HG02870 (cell line): ENCODE results near the gene UNG.

Experiments used
- ATAC-seq: cut with Tn5 transposase; IDR thresholded peaks from one replicate; pipeline ENCODE4 v1.9.1; 2021; ENCODE audit warnings: mild to moderate bottlenecking, moderate library complexity; ENCODE audit not compliant: unreplicated experiment

The UNG gene

DNA sequence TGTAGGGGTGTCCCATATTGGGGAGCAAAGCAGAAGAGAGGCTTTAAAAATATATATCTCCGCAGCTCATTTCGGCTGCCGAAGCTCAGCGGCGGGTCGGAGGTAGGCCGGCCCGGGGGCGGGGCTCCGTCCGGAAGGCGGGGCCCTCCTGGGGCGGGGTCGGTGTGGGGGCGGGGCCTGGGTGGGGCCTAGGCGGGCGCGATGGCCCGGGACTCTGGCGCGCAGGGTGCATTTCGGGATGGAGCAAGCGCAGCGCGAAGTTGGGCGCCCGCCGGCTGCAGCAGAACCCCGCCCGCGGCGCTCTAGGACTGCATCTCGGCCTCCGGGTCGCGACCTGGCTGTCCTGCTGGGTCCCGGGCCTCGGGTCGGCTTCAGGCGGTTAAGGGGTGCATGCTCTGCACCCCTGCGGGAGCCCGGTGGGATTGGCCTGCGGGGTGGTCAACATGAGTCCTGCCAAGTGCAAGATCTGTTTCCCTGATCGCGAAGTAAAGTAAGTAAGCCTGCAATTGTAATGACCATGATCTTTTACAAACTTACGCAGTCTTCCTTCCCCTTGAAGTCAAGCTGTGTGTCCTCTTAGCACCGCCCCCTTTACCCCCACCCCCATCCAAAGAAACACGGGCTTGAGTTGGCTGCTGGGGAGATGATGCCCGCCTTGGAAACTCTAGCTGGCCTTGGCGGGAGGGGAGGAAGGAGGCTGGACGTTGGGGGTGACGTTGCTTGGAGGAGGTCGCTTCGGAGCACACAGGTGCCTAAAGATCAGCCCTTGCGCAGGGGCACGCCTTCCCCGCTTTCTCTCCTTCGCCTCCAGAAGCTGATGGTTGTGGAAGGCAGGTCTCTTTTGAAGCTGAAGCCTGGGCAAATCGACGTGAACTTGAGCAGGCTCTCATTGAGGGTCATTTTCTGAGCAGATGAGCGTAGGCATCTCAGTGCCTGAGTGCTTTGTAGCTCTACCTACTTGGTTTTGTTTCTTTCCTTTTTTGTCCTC is 57.3 kb downstream of the UNG start:
- peak; percentile 79 for ATAC-seq

DNA sequence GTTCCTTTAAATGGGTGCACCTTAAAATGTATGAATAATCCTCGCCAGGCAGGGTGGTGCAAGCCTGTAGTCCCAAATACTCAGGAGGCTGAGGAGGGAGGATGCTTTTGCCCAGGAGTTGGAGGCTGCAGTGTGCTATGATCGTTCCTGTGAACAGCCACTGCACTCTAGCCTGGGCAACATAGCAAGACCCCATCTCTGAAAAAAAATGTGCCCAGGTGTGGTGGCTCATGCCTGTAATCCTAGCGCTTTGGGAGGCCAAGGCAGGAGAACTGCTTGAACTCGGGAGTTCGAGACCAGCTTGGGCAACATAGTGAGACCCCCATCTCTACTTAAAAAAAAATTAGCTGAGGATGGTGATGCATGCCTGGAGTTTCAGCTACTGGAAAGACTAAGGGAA is 58.6 kb downstream of the UNG start:
- ATAC-seq, result no peak

DNA sequence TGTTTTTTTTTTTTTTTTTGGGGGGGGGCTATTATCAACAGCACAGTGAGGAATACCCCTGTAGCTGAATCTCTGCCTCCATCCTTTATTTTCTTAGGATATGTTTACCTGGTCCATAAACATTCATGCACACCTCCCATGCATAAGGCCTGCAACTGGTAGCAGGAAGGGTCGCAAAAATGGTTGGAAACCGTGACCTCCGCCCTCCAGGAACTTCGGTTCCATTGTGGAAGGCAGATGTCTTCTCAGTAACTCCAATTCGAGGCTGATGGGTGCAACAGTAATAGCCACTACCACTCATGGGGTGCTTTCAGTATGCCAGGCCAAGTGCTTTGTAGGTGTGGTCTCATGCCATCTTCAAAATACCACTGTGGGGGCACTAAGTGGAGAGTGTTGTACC is 59.2 kb downstream of the UNG start:
- no peak for ATAC-seq

DNA sequence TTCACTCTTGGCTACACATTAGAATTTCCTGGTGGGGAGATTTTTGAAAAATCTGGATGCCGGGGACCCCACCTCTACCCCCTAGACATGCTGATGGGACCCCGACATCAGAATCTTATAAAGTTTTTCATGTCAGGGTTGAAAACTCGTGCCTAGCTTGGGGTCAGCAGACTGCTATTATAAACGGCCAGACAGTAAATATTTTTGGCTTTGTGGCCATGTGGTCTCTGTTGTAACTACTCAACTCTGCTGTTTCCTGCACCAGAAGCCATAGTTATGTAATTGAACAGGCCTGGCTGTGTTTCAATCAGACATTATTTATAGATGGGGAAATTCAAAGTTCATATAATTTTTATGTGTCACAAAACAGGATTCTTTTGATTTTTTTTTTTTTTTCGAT is 60.6 kb downstream of the UNG start:
- no peak for ATAC-seq

DNA sequence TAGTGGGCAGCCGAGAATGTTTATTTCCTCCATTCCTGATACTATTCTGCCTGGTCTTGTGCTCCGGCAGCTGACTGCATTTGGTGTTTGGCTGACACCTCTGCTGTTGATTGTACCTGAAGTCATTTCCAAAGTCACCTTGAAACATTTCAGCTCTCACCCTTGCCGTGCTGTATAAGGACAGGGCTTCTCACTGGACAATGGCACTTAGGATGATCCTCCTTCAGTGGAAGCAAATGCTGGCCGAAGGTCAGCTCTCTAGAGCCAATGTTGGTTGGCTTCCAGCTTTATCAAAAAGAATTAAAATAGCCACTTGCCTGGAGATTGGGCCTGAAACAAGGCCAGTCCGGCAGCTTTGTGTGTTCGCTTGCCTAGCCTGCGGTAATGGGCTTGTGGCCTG is 63.0 kb downstream of the UNG start:
- no peak for ATAC-seq
